Neuronal stem cell (in vitro differentiated cells): ENCODE data around the gene CST4.

Experiments
- DNase-seq: peaks from one replicate; pipeline ENCODE4 v3.0.0-alpha.2; 2013; ENCODE audit warnings: low spot score
- H2AFZ ChIP-seq: one replicate; pipeline ENCODE4 v1.6.1; 2013; ENCODE audit warnings: mild to moderate bottlenecking, low read length, inconsistent platforms
- H2AK5ac ChIP-seq: 2 replicates; pipeline ENCODE4 v1.6.1; 2013; ENCODE audit warnings: low read depth, mild to moderate bottlenecking, inconsistent platforms, low read length, moderate library complexity, mixed read lengths
- H2BK120ac ChIP-seq: 2 replicates; pipeline ENCODE4 v1.6.1; 2013; ENCODE audit warnings: low read depth, mild to moderate bottlenecking, inconsistent platforms, low read length, moderate library complexity, mixed read lengths
- H2BK12ac ChIP-seq: one replicate; pipeline ENCODE4 v1.6.1; 2013; ENCODE audit warnings: low read length, inconsistent platforms
- H2BK15ac ChIP-seq: 2 replicates; pipeline ENCODE4 v1.6.1; 2013; ENCODE audit warnings: mild to moderate bottlenecking, low read length, inconsistent platforms, mixed read lengths
- H2BK5ac ChIP-seq: one replicate; pipeline ENCODE4 v1.6.1; 2013; ENCODE audit warnings: inconsistent platforms, mild to moderate bottlenecking, low read length, moderate library complexity
- H3K14ac ChIP-seq: one replicate; pipeline ENCODE4 v1.6.1; 2013; ENCODE audit warnings: low read length, inconsistent platforms
- H3K18ac ChIP-seq: 2 replicates; pipeline ENCODE4 v1.6.1; 2013; ENCODE audit warnings: low read length, inconsistent platforms
- H3K23ac ChIP-seq: 2 replicates; pipeline ENCODE4 v1.6.1; 2013; ENCODE audit warnings: low read depth, mild to moderate bottlenecking, mixed read lengths, low read length, inconsistent platforms; ENCODE audit not compliant: poor library complexity
- H3K27ac ChIP-seq: replicated peaks from 3 replicates; pipeline ENCODE4 v1.5.1; 2013; ENCODE audit warnings: low read length, inconsistent platforms
- H3K27me3 ChIP-seq, 3 experiments: 2 replicates each; pipeline ENCODE4 v1.6.1; 2013; ENCODE audit warnings: low read length in 3 of 3, mild to moderate bottlenecking in 2 of 3, inconsistent platforms in 1 of 3, low read depth in 1 of 3, mixed read lengths in 1 of 3, moderate library complexity in 1 of 3; ENCODE audit not compliant: control insufficient read depth in 3 of 3, insufficient read depth in 3 of 3
- H3K36me3 ChIP-seq, 2 donors: replicated peaks in 1 of 2; 2 replicates each; pipeline ENCODE4 v1.6.1; 2013; ENCODE audit warnings: low read length in 2 of 2; ENCODE audit not compliant: control insufficient read depth in 2 of 2, insufficient read depth in 2 of 2
- H3K4ac ChIP-seq: 2 replicates; pipeline ENCODE4 v1.6.1; 2013; ENCODE audit warnings: inconsistent platforms, mild to moderate bottlenecking, low read length, moderate library complexity
- H3K4me1 ChIP-seq, 2 donors: 1 replicate in 1 of 2; 2 replicates in 1 of 2; pipeline ENCODE4 v1.6.1; 2013; ENCODE audit warnings: low read length in 2 of 2, low read depth in 1 of 2; ENCODE audit not compliant: control insufficient read depth in 2 of 2, insufficient read depth in 1 of 2
- H3K4me2 ChIP-seq: one replicate; pipeline ENCODE4 v1.6.1; 2013; ENCODE audit warnings: mild to moderate bottlenecking, low read length, inconsistent platforms; ENCODE audit not compliant: insufficient read depth, poor library complexity, severe bottlenecking
- H3K4me3 ChIP-seq, 2 donors: 2 replicates each; pipeline ENCODE4 v1.5.1; 2013; ENCODE audit warnings: low read length in 2 of 2, mild to moderate bottlenecking in 2 of 2, inconsistent platforms in 1 of 2, moderate library complexity in 1 of 2
- H3K79me1 ChIP-seq: one replicate; pipeline ENCODE4 v1.6.1; 2013; ENCODE audit warnings: low read depth, mild to moderate bottlenecking, inconsistent platforms, low read length, moderate library complexity
- H3K9ac ChIP-seq: one replicate; pipeline ENCODE4 v1.6.1; 2013; ENCODE audit warnings: mild to moderate bottlenecking, low read depth, low read length, inconsistent platforms; ENCODE audit not compliant: poor library complexity
- H3K9me3 ChIP-seq, 2 donors: replicated peaks in 1 of 2; 2 replicates each; pipeline versions ENCODE3 to v1.6.1; 2013; ENCODE audit warnings: low read length in 2 of 2, mild to moderate bottlenecking in 2 of 2, inconsistent platforms in 1 of 2, low read depth in 1 of 2, mixed read lengths in 1 of 2, moderate library complexity in 1 of 2; ENCODE audit not compliant: control insufficient read depth in 2 of 2, insufficient read depth in 1 of 2
- H4K8ac ChIP-seq: one replicate; pipeline ENCODE4 v1.6.1; 2013; ENCODE audit warnings: low read depth, mild to moderate bottlenecking, inconsistent platforms, low read length, moderate library complexity
- H4K91ac ChIP-seq: one replicate; pipeline ENCODE4 v1.6.1; 2013; ENCODE audit warnings: low read length, low read depth, mild to moderate bottlenecking, inconsistent platforms; ENCODE audit not compliant: poor library complexity
- WGBS, 2 donors: extraction: QIAGEN DNeasy Blood & Tissue Kit; methylation state at CpG; one replicate each; pipeline ENCODE4 v1.1.7; 2013; ENCODE audit warnings: missing lambda C conversion rate in 2 of 2, mixed read lengths in 1 of 2; ENCODE audit not compliant: insufficient read length in 2 of 2, insufficient replicate concordance in 1 of 2; ENCODE audit errors: extremely low coverage in 2 of 2; 5-methylcytosine and 5-hydroxymethylcytosine counted together

CST4 gene

GRCh38 chr20:23671479-23671878 is 17.4 kb downstream of the CST4 start:
- no peak overlapping the region for H2BK5ac ChIP-seq
- peaks cover 0 to 2% of the 10 kb centered on the region in 2 donors for H3K9me3 ChIP-seq
- H2BK15ac ChIP-seq = no peak overlapping the region
- H4K8ac ChIP-seq = no peak overlapping the region
- H3K14ac ChIP-seq = peak overlapping the region; percentile 38
- no peak overlapping the region for H2AFZ ChIP-seq
- H3K79me1 ChIP-seq = no peaks in the 10 kb centered on the region
- DNase-seq = no peak
- H3K9ac ChIP-seq = no peak overlapping the region
- no peak overlapping the region for H2AK5ac ChIP-seq
- H4K91ac ChIP-seq = no peak overlapping the region
- H3K4ac ChIP-seq = no peak overlapping the region
- H2BK12ac ChIP-seq = no peak overlapping the region
- H3K27me3 ChIP-seq = peaks cover 0 to 2% (median 0%) of the 10 kb centered on the region in 3 experiments
- H3K18ac ChIP-seq = no peak overlapping the region
- H2BK120ac ChIP-seq = no peak overlapping the region
- WGBS, 2 donors = no CpG with 5 or more reads among the region's 3 CpGs
- no peak overlapping the region for H3K4me3 ChIP-seq
- no peak overlapping the region for H3K27ac ChIP-seq
- no peaks in the 10 kb centered on the region for H3K4me1 ChIP-seq
- H3K23ac ChIP-seq = no peak overlapping the region
- H3K4me2 ChIP-seq = no peak overlapping the region
- H3K36me3 ChIP-seq = no peaks in the 10 kb centered on the region

GRCh38 chr20:23670361-23670760 is 18.5 kb downstream of the CST4 start:
- no peak overlapping the region for H3K23ac ChIP-seq
- peaks cover 0 to 2% (median 0%) of the 10 kb centered on the region in 3 experiments for H3K27me3 ChIP-seq
- no peak overlapping the region for H2AFZ ChIP-seq
- no peak for DNase-seq
- no peak overlapping the region for H3K4ac ChIP-seq
- no peaks in the 10 kb centered on the region for H3K36me3 ChIP-seq
- no peak overlapping the region for H2BK120ac ChIP-seq
- no peaks in the 10 kb centered on the region for H3K4me1 ChIP-seq
- H3K4me3 ChIP-seq = no peak overlapping the region
- no peak overlapping the region for H2BK12ac ChIP-seq
- no peak overlapping the region for H3K18ac ChIP-seq
- H3K9me3 ChIP-seq = peaks cover 0 to 2% of the 10 kb centered on the region in 2 donors
- H3K27ac ChIP-seq = no peak overlapping the region
- H3K4me2 ChIP-seq = no peak overlapping the region
- H2BK15ac ChIP-seq = no peak overlapping the region
- no peak overlapping the region for H4K91ac ChIP-seq
- no peak overlapping the region for H2BK5ac ChIP-seq
- WGBS, 2 donors = no CpG with 5 or more reads among the region's 1 CpG
- no peak overlapping the region for H3K9ac ChIP-seq
- H3K79me1 ChIP-seq = no peaks in the 10 kb centered on the region
- no peak overlapping the region for H3K14ac ChIP-seq
- no peak overlapping the region for H4K8ac ChIP-seq
- H2AK5ac ChIP-seq = no peak overlapping the region

- no peak overlapping the region for H2AK5ac ChIP-seq
- H3K18ac ChIP-seq = no peak overlapping the region
- H3K27me3 ChIP-seq = peaks cover 0 to 5% (median 0%) of the 10 kb centered on the region in 3 experiments
- H3K14ac ChIP-seq = peak overlapping the region; percentile 25
- H2BK15ac ChIP-seq = no peak overlapping the region
- H2AFZ ChIP-seq = no peak overlapping the region
- H3K4me2 ChIP-seq = no peak overlapping the region
- H3K79me1 ChIP-seq = no peaks in the 10 kb centered on the region
- H3K27ac ChIP-seq = no peak overlapping the region
- no peak overlapping the region for H4K91ac ChIP-seq
- no peak overlapping the region for H3K4me3 ChIP-seq
- no peak overlapping the region for H2BK12ac ChIP-seq
- H3K36me3 ChIP-seq = no peaks in the 10 kb centered on the region
- no peak overlapping the region for H2BK120ac ChIP-seq
- no peak overlapping the region for H3K4ac ChIP-seq
- no peak overlapping the region for H3K23ac ChIP-seq
- H4K8ac ChIP-seq = no peak overlapping the region
- no peak overlapping the region for H3K9ac ChIP-seq
- DNase-seq = no peak
- H3K4me1 ChIP-seq = no peaks in the 10 kb centered on the region
- no CpG with 5 or more reads among the region's 7 CpGs for WGBS, 2 donors
- no peak overlapping the region for H2BK5ac ChIP-seq
- H3K9me3 ChIP-seq = peaks cover 0 to 2% of the 10 kb centered on the region in 2 donors
Measured at GRCh38 chr20:23669866-23670265, 19.0 kb downstream of the CST4 start.

- Histone ChIP-seq H2AK5ac (no peak overlapping the region), H4K91ac (no peak overlapping the region), H3K4me1 (no peaks in the 10 kb centered on the region), H2BK15ac (no peak overlapping the region), H3K27me3 (peaks cover 0 to 7% (median 0%) of the 10 kb centered on the region in 3 experiments), H3K9ac (no peak overlapping the region), H2BK120ac (no peak overlapping the region), H4K8ac (no peak overlapping the region), H3K4me2 (no peak overlapping the region), H3K23ac (no peak overlapping the region), H3K79me1 (no peaks in the 10 kb centered on the region), H2BK5ac (no peak overlapping the region), H3K9me3 (peaks cover 0 to 2% of the 10 kb centered on the region in 2 donors), H3K14ac (no peak overlapping the region), H2AFZ (no peak overlapping the region), H3K18ac (no peak overlapping the region), H2BK12ac (no peak overlapping the region), H3K4ac (no peak overlapping the region), H3K36me3 (no peaks in the 10 kb centered on the region), H3K27ac (no peak overlapping the region), H3K4me3 (no peak overlapping the region)
- WGBS, 2 donors = no CpG with 5 or more reads among the region's 1 CpG
- DNase-seq = no peak
Measured at GRCh38 chr20:23669327-23669726, 19.5 kb downstream of the CST4 start.
